Measurements from ENCODE around the gene ACHE.
A peak's percentile ranks its signal among the peaks of the same experiment; 100 is the strongest.

DNA sequence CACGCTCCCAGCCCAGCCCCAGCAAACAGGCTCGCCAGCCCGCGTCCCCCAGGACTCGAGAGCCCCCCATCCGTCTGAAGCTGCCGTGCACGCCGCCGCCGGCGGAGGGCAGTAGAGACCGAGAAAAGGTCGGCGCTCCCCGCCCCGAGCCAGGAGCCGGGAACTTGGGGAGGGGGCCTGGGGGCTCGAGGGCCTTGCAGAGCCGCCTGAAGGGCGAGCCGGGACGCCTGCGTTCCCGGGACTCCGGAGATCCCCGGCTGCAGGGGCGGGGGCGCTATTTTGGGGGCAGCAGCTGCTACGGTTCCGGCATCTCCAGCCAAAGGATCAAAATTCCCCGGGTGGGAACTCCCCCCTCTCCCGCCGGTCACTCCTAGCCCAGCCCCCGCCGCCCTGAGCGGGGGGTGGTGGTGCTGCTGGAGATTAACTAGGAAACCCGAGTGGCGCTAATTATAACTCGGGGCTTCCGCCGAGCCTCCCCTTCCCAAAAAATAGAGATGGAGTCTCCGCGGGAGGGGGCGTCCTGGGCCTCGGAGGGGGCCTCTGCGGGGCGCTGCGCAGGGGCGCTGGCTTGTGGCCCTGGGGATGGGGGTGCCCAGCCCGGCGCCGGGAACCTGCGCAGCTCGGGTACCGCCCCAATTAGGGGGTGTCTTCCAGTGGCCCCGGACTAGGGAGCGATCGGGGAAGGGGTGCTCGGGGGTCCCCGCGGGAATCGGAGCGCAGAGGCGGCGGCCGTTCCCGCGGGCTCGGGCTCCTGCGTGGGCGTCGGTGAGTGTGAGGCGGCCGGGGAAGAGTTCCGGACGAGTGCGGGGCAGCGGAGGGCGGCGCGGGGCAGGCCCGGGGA lies 608 bp downstream of the ACHE start:
- TF ChIP-seq, protein P1, sequence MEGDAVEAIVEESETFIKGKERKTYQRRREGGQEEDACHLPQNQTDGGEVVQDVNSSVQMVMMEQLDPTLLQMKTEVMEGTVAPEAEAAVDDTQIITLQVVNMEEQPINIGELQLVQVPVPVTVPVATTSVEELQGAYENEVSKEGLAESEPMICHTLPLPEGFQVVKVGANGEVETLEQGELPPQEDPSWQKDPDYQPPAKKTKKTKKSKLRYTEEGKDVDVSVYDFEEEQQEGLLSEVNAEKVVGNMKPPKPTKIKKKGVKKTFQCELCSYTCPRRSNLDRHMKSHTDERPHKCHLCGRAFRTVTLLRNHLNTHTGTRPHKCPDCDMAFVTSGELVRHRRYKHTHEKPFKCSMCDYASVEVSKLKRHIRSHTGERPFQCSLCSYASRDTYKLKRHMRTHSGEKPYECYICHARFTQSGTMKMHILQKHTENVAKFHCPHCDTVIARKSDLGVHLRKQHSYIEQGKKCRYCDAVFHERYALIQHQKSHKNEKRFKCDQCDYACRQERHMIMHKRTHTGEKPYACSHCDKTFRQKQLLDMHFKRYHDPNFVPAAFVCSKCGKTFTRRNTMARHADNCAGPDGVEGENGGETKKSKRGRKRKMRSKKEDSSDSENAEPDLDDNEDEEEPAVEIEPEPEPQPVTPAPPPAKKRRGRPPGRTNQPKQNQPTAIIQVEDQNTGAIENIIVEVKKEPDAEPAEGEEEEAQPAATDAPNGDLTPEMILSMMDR (IDR thresholded peaks at IDR 0.05) = peak; percentile 66 to 89 (median 74)
- no peak for TF ChIP-seq POLR2A (IDR thresholded peaks at IDR 0.05)

Data from vagina (tissue), 2 donors.